Mucosa of rectum (tissue), 2 donors: ENCODE results near the gene TSPEAR.
"Not testable (repeated sequence)": the region's sequence is repeated elsewhere in the genome, so short reads cannot be mapped to it uniquely, and the experiment has no call there.

ENCODE experiments used
- H3K27ac ChIP-seq, 2 donors: one replicate each; pipeline ENCODE4 v1.7.0; 2013; ENCODE audit warnings: inconsistent platforms in 2 of 2, low read depth in 2 of 2, low read length in 2 of 2
- H3K27me3 ChIP-seq, 2 donors: one replicate each; pipeline ENCODE4 v1.7.0; 2013; ENCODE audit warnings: low read length in 2 of 2; ENCODE audit not compliant: control insufficient read depth in 2 of 2, insufficient read depth in 2 of 2
- H3K36me3 ChIP-seq, 2 donors: one replicate each; pipeline ENCODE4 v1.7.0; 2013; ENCODE audit warnings: low read length in 2 of 2; ENCODE audit not compliant: control insufficient read depth in 2 of 2, insufficient read depth in 2 of 2
- H3K4me1 ChIP-seq, 2 donors: one replicate each; pipeline ENCODE4 v1.7.0; 2013; ENCODE audit warnings: low read length in 2 of 2, mild to moderate bottlenecking in 1 of 2; ENCODE audit not compliant: control insufficient read depth in 2 of 2, insufficient read depth in 2 of 2
- H3K4me3 ChIP-seq, 2 donors: one replicate each; pipeline ENCODE4 v1.7.0; 2013; ENCODE audit warnings: low read length in 2 of 2
- H3K9ac ChIP-seq, 2 donors: one replicate each; pipeline ENCODE4 v1.7.0; 2013; ENCODE audit warnings: low read length in 2 of 2, low read depth in 1 of 2, mild to moderate bottlenecking in 1 of 2
- H3K9me3 ChIP-seq, 2 donors: one replicate each; pipeline ENCODE4 v1.7.0; 2013; ENCODE audit warnings: low read length in 2 of 2; ENCODE audit not compliant: control insufficient read depth in 2 of 2
- donor health status: healthy.
- donor health status: Normal muscosa, but diverticular disease.

The TSPEAR gene

GRCh38 chr21:44564099-44564498 is 147.3 kb downstream of the TSPEAR start:
- Histone ChIP-seq H3K9me3 (no peaks in the 10 kb centered on the region), H3K36me3 (no peaks in the 10 kb centered on the region), H3K4me3 (no peak overlapping the region), H3K4me1 (no peaks in the 10 kb centered on the region), H3K27ac (no peak overlapping the region), H3K27me3 (no peaks in the 10 kb centered on the region), H3K9ac (no peak overlapping the region)

- H3K27me3 ChIP-seq = peaks cover 5 to 6% of the 10 kb centered on the region in 2 donors
- no peak within 1 kb of the TSS for H3K9ac ChIP-seq
- H3K4me1 ChIP-seq = no peaks in the 10 kb centered on the region
- H3K36me3 ChIP-seq = no peaks in the 10 kb centered on the region
- H3K9me3 ChIP-seq = no peaks in the 10 kb centered on the region
- H3K4me3 ChIP-seq = no peak within 1 kb of the TSS
- no peak within 1 kb of the TSS for H3K27ac ChIP-seq
Measured at GRCh38 chr21:44558695-44559094, 152.7 kb downstream of the TSPEAR start, which contains the start of gene KRTAP10-3. TSS of gene KRTAP10-3 (minus strand) at chr21:44558795. CDS start at chr21:44558715, 80 bp downstream.

DNA sequence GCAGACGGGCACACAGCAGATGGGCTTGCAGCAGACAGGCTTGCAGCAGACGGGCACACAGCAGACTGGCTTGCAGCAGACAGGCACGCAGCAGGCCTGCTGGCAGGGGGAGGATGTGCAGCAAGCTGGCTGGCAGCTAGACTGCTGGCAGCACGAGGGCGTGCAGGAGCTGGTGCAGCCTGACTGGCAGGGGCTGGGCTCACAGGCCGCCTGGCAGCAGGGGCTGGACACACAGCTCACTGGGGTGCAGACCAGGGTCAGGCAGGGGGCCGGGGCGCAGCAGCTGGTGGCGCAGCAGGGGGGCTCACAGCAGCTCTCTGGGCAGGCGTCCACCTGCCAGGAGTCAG is 153.1 kb downstream of the TSPEAR start:
- H3K9ac ChIP-seq, H3K27ac ChIP-seq, H3K4me3 ChIP-seq, H3K9me3 ChIP-seq, H3K27me3 ChIP-seq, H3K4me1 ChIP-seq, H3K36me3 ChIP-seq: not testable (repeated sequence)

- Histone ChIP-seq H3K4me1 (no peaks in the 10 kb centered on the region), H3K27ac (no peak overlapping the region), H3K9ac (no peak overlapping the region), H3K9me3 (no peaks in the 10 kb centered on the region), H3K36me3 (no peaks in the 10 kb centered on the region), H3K27me3 (peaks cover 5 to 6% of the 10 kb centered on the region in 2 donors), H3K4me3 (no peak overlapping the region)
Measured at GRCh38 chr21:44557491-44558328, 153.7 kb downstream of the TSPEAR start.

- H3K27ac ChIP-seq = no peak overlapping the region
- no peaks in the 10 kb centered on the region for H3K4me1 ChIP-seq
- H3K9me3 ChIP-seq = no peaks in the 10 kb centered on the region
- no peak overlapping the region for H3K9ac ChIP-seq
- no peaks in the 10 kb centered on the region for H3K36me3 ChIP-seq
- peaks cover 5 to 6% of the 10 kb centered on the region in 2 donors for H3K27me3 ChIP-seq
- H3K4me3 ChIP-seq = no peak overlapping the region
Measured at GRCh38 chr21:44556879-44557278, 154.5 kb downstream of the TSPEAR start.

GRCh38 chr21:44555200-44555875 is 156.0 kb downstream of the TSPEAR start:
- H3K4me1 ChIP-seq = no peaks in the 10 kb centered on the region
- H3K27me3 ChIP-seq = peaks cover 5 to 6% of the 10 kb centered on the region in 2 donors
- H3K4me3 ChIP-seq = no peak overlapping the region
- no peak overlapping the region for H3K9ac ChIP-seq
- no peak overlapping the region for H3K27ac ChIP-seq
- no peaks in the 10 kb centered on the region for H3K9me3 ChIP-seq
- no peaks in the 10 kb centered on the region for H3K36me3 ChIP-seq

- H3K4me3 ChIP-seq = no peak overlapping the region
- peaks cover 3 to 4% of the 10 kb centered on the region in 2 donors for H3K27me3 ChIP-seq
- H3K27ac ChIP-seq = no peak overlapping the region
- no peak overlapping the region for H3K9ac ChIP-seq
- H3K36me3 ChIP-seq = no peaks in the 10 kb centered on the region
- no peaks in the 10 kb centered on the region for H3K4me1 ChIP-seq
- no peaks in the 10 kb centered on the region for H3K9me3 ChIP-seq
Measured at GRCh38 chr21:44552681-44553080, 158.7 kb downstream of the TSPEAR start.

DNA sequence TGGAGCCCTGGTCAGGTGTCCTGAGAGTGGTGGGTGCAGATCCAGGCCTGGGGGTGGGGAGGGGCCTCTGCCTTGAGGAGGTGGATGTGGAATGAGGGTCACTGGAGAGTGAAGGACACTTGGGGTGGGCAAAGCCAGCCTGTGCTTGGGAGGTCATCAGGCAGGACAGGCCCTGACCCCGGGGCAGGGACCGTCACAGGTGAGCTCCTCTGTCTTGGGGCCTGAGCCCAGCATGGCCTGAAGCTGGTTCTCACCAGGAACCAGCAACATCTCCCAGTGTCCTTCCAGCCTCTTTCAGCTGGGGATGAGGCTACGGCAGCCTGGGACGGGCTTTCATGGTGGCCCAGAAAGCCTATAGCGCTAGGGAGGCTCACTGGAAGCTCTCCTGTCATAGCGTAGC is 159.2 kb downstream of the TSPEAR start:
- no peak overlapping the region for H3K4me3 ChIP-seq
- H3K4me1 ChIP-seq = no peaks in the 10 kb centered on the region
- H3K9ac ChIP-seq = no peak overlapping the region
- peaks cover 0 to 2% of the 10 kb centered on the region in 2 donors for H3K27me3 ChIP-seq
- no peaks in the 10 kb centered on the region for H3K9me3 ChIP-seq
- no peaks in the 10 kb centered on the region for H3K36me3 ChIP-seq
- H3K27ac ChIP-seq = no peak overlapping the region

DNA sequence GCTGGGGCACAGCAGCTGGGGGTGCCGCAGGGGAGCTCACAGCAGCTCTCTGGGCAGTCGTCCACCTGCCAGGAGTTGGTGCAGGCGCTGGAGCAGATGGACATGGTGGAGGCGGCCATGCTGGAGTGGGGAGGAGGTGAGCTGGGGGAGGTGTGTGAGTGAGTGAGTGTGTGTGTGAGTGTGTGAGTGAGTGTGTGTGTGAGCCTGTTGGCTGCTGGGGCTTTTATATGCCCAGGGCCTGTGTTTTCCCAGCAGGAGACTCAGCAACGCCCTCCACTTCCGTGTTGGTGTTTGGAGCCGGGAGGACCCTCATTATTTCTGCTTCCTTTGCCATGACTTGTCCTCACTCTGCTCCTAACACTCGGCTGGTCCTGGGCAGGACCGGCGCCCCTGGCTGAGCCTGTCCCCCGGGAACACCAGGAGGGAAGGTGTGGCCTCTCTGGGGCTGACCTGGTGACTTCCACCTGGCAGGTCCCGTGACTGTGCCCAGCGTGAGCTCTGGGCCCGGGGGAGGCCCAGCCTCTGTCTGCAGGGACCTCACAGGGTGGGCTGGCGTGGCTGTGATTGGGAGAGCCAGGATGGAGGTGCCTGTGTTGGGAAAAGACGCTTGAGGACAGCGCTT is 159.9 kb downstream of the TSPEAR start, which contains the start of gene KRTAP10-2:
Gene KRTAP10-2 (minus strand): TSS at position 166 of the 622 bp plus-strand sequence. CDS start 47 bp downstream, at position 119.
- H3K4me1 ChIP-seq = no peaks in the 10 kb centered on the region
- H3K9ac ChIP-seq = no peak within 1 kb of the TSS
- no peak within 1 kb of the TSS for H3K4me3 ChIP-seq
- H3K36me3 ChIP-seq = no peaks in the 10 kb centered on the region
- peaks cover 0 to 2% of the 10 kb centered on the region in 2 donors for H3K27me3 ChIP-seq
- H3K9me3 ChIP-seq = no peaks in the 10 kb centered on the region
- no peak within 1 kb of the TSS for H3K27ac ChIP-seq

- no peaks in the 10 kb centered on the region for H3K9me3 ChIP-seq
- no peak overlapping the region for H3K9ac ChIP-seq
- no peaks in the 10 kb centered on the region for H3K4me1 ChIP-seq
- no peak overlapping the region for H3K4me3 ChIP-seq
- H3K27me3 ChIP-seq = peaks cover 0 to 2% of the 10 kb centered on the region in 2 donors
- H3K27ac ChIP-seq = no peak overlapping the region
- H3K36me3 ChIP-seq = no peaks in the 10 kb centered on the region
Measured at GRCh38 chr21:44550807-44551206, 160.6 kb downstream of the TSPEAR start.
